HG02973 (cell line): ENCODE data around the gene FAR1.

Experiments used
- ATAC-seq: cut with Tn5 transposase; IDR thresholded peaks from one replicate; pipeline ENCODE4 v1.9.1; 2021; ENCODE audit warnings: moderate library complexity; ENCODE audit not compliant: unreplicated experiment

Gene FAR1

DNA sequence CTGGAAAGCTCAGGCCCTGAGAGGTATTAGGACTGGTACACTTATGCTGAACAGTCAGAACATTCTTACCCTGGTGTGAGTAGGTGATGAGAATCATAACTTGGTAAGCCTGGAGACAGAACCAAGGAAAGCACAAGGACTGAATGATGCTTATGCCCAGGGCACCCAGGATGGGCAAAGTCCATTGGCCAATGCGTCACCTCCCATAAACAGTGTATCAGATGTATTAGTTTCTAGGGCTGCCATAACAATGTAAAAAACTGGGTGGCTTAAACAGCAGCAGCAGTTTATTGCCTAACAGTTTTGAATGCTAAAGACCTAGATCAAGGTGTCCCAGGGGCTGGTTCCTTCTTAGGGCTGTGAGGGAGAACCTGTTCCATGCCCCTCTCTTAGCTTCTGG lies 107.0 kb downstream of the FAR1 start:
- ATAC-seq, result no peak

DNA sequence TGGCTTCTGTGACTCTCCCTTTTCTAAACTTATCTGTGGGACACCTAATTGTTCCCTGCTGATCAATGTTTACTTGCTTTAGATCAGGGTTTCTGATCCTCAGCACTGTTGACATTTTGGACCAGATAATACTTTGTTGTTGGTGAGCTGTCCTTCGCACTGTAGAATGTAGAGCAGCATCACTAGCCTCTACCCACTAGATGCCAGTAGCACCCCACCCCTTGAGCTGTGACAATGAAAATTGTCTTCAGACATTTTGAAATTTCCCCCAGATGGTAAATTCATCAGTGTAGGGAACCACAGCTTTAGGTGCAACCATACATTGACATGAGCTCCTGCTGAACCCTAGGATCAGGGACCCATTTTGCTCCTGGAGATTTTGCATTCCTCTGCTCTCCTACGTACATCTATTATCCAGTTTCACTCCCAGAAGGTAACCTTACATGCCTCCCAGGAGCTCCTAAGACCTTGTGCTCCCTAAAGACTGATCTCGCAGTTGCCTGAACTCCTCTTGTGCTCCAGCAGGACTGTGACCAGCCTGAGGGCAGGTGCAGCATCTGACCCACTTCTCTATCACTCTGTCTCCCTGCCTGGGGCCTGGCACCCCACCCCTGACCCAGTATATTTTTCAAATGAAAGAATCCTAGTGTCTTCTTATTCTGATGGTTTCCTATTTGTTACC lies 107.8 kb downstream of the FAR1 start:
- no peak for ATAC-seq

GRCh38 chr11:13777341-13777985 lies 109.0 kb downstream of the FAR1 start:
- no peak for ATAC-seq

- ATAC-seq, result no peak
Observed at GRCh38 chr11:13778345-13778744, 109.9 kb downstream of the FAR1 start.

DNA sequence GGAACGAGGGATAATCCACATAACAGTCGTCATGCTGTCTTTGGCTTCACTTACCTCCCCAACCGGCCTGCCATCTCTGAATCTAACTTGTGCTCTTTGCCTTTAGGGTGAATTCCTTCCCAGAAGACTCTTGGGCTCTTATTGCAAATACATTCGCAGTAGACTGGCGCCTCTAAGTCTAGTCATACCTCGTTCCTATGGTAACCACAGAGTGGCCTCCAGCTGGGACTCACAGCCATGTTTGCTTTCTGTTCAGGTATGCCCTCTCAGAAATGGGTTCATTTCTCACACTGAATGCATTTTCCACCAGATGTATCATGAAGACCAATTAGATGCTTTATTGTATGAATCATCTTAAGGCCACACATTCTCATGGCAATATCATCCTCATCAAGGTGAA lies 112.7 kb downstream of the FAR1 start:
- ATAC-seq, result no peak
